Measurements from ENCODE around the gene LPIN1. TPM values are rescaled to one million over a fixed set of nuclear protein-coding genes. Genes with fewer than 3 reads are reported as not detected.

The LPIN1 gene
- total and polyA plus RNA-seq, 2 of the 13 experiments (the other 11 are each of a cell fraction or from before 2014, with no cell fraction given): 9.7 to 19.4 TPM

- TF ChIP-seq, protein P1, sequence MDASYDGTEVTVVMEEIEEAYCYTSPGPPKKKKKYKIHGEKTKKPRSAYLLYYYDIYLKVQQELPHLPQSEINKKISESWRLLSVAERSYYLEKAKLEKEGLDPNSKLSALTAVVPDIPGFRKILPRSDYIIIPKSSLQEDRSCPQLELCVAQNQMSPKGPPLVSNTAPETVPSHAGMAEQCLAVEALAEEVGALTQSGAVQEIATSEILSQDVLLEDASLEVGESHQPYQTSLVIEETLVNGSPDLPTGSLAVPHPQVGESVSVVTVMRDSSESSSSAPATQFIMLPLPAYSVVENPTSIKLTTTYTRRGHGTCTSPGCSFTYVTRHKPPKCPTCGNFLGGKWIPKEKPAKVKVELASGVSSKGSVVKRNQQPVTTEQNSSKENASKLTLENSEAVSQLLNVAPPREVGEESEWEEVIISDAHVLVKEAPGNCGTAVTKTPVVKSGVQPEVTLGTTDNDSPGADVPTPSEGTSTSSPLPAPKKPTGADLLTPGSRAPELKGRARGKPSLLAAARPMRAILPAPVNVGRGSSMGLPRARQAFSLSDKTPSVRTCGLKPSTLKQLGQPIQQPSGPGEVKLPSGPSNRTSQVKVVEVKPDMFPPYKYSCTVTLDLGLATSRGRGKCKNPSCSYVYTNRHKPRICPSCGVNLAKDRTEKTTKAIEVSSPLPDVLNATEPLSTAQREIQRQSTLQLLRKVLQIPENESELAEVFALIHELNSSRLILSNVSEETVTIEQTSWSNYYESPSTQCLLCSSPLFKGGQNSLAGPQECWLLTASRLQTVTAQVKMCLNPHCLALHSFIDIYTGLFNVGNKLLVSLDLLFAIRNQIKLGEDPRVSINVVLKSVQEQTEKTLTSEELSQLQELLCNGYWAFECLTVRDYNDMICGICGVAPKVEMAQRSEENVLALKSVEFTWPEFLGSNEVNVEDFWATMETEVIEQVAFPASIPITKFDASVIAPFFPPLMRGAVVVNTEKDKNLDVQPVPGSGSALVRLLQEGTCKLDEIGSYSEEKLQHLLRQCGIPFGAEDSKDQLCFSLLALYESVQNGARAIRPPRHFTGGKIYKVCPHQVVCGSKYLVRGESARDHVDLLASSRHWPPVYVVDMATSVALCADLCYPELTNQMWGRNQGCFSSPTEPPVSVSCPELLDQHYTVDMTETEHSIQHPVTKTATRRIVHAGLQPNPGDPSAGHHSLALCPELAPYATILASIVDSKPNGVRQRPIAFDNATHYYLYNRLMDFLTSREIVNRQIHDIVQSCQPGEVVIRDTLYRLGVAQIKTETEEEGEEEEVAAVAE (CRISPR knock-in tag; IDR thresholded peaks at IDR 0.05; ENCODE audit: borderline replicate concordance): no peak
- TF ChIP-seq ZNF674 (CRISPR knock-in tag; IDR thresholded peaks at IDR 0.05; ENCODE audit: low read depth) (no peak), KAT7 (CRISPR knock-in tag; IDR thresholded peaks at IDR 0.05; ENCODE audit: borderline replicate concordance) (no peak; the same call in 1 of the 2 replicates), TEAD3 (CRISPR knock-in tag; optimal IDR thresholded peaks at IDR 0.05; ENCODE audit: borderline replicate concordance) (peak; percentile 54), ARHGAP35 (CRISPR knock-in tag; IDR thresholded peaks at IDR 0.05; ENCODE audit: borderline replicate concordance) (0 out of 2 replicates have a peak, but pooled peaks have one; percentile 41), ZNF83 (CRISPR knock-in tag; IDR thresholded peaks at IDR 0.05; ENCODE audit: borderline replicate concordance) (no peak), ELF3 (CRISPR knock-in tag; IDR thresholded peaks at IDR 0.05) (peak; percentile 14; the same call in 1 of the 2 replicates), RAD51 (IDR thresholded peaks at IDR 0.05; ENCODE audit: borderline replicate concordance) (no peak), ZNF678 (CRISPR knock-in tag; IDR thresholded peaks at IDR 0.05) (peak; percentile 65; the same call in 1 of the 2 replicates), RBAK (CRISPR knock-in tag; IDR thresholded peaks at IDR 0.05) (no peak), ZNF124 (CRISPR knock-in tag; IDR thresholded peaks at IDR 0.05) (no peak), ZFP62 (CRISPR knock-in tag; IDR thresholded peaks at IDR 0.05) (no peak), NFATC3 (CRISPR knock-in tag; IDR thresholded peaks at IDR 0.05) (no peak), MIXL1 (CRISPR knock-in tag; IDR thresholded peaks at IDR 0.05) (0 out of 2 replicates have a peak, but pooled peaks have one; percentile 16), HMG20B (CRISPR knock-in tag; conservative IDR thresholded peaks at IDR 0.05) (peak; percentile 25; the same call in 1 of the 2 replicates), ELK4 (CRISPR knock-in tag; IDR thresholded peaks at IDR 0.05; ENCODE audit: borderline replicate concordance) (no peak), HIC2 (CRISPR knock-in tag; IDR thresholded peaks at IDR 0.05; ENCODE audit: low read depth) (no peak), KLF15 (CRISPR knock-in tag; IDR thresholded peaks at IDR 0.05; ENCODE audit: borderline replicate concordance) (no peak), TOPORS (CRISPR knock-in tag; IDR thresholded peaks at IDR 0.05) (no peak), HNF4A (CRISPR knock-in tag; IDR thresholded peaks at IDR 0.05) (peak; percentile 46; the same call in 1 of the 2 replicates), ZNF10 (CRISPR knock-in tag; IDR thresholded peaks at IDR 0.05; ENCODE audit: borderline replicate concordance, low read depth) (no peak)
- TF ChIP-seq, protein P2, sequence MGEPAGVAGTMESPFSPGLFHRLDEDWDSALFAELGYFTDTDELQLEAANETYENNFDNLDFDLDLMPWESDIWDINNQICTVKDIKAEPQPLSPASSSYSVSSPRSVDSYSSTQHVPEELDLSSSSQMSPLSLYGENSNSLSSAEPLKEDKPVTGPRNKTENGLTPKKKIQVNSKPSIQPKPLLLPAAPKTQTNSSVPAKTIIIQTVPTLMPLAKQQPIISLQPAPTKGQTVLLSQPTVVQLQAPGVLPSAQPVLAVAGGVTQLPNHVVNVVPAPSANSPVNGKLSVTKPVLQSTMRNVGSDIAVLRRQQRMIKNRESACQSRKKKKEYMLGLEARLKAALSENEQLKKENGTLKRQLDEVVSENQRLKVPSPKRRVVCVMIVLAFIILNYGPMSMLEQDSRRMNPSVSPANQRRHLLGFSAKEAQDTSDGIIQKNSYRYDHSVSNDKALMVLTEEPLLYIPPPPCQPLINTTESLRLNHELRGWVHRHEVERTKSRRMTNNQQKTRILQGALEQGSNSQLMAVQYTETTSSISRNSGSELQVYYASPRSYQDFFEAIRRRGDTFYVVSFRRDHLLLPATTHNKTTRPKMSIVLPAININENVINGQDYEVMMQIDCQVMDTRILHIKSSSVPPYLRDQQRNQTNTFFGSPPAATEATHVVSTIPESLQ (CRISPR knock-in tag; conservative IDR thresholded peaks at IDR 0.05): no peak
These were observed 501 bp downstream of the LPIN1 start (continued) for GRCh38 chr2:11746807-11747459.
